Stimulated activated CD8-positive, alpha-beta memory T cell treated with anti-CD3 and anti-CD28 coated beads, Interleukin-4, amount 100 ng/mL, for 48 hours (primary cell): ENCODE data around the gene LIMS3.
"Not testable (repeated sequence)": the region's sequence is repeated elsewhere in the genome, so short reads cannot be mapped to it uniquely, and the experiment has no call there.

Experiments
- DNase-seq: peaks from one replicate; pipeline ENCODE4 v3.0.0-alpha.2; 2020

The LIMS3 gene

DNA sequence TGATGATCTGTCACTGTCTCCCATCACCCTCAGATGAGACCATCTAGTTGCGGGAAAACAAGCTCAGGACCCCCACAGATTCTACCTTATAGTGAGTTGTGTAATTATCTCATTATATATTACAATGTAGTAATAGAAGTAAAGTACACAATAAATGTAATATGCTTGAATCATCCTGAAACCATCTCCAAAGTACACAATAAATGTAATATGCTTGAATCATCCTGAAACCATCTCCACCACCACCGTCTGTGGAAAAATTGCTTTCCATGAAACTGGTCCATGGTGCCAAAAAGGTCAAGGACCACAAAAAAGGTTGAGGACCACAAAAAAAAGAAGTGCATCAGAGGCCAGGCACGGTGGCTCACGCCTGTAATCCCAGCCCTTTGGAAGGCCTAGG lies 29.3 kb downstream of the LIMS3 start:
- not testable (repeated sequence) for DNase-seq

DNA sequence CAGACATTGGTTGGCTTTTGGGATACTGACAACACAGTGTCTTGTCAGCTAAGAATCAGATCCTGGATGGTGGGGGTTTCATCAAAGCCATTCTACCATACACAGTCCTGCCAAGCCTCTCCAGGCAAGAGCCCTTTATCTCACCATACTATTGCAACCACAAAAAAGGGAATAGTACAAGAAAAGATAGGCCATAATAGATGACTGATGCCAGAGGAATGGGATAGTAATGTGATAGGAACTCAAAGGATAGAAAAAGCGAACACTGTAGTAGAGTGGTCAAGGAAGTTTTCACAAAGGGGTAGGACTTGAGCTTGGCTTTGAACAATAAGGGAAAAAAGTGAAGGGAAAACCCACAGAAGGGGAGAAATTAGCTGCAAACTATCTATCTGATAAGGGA lies 30.7 kb downstream of the LIMS3 start:
- DNase-seq = not testable (repeated sequence)

- DNase-seq = not testable (repeated sequence)
These were observed 38.0 kb downstream of the LIMS3 start for GRCh38 chr2:109936534-109936933.

DNA sequence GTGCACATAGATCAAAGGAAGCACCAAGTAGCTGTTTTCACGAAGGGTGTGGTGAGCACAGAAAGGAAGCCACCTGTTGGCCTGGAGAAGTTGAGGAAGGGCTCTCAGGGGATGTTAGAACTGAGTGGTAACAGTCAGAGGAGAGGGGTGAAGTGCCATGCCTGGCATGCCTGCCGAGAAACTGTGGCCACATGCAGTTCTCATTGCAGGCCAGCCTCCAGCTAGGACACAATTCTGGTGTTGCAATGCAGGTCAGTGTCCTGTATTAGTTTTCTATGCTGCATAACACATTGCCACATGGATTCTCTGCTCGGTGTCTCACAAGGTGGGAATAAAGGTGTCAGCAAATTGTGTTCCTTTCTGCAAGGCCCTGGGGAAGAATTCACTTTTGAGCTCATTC lies 46.9 kb downstream of the LIMS3 start:
- not testable (repeated sequence) for DNase-seq

DNA sequence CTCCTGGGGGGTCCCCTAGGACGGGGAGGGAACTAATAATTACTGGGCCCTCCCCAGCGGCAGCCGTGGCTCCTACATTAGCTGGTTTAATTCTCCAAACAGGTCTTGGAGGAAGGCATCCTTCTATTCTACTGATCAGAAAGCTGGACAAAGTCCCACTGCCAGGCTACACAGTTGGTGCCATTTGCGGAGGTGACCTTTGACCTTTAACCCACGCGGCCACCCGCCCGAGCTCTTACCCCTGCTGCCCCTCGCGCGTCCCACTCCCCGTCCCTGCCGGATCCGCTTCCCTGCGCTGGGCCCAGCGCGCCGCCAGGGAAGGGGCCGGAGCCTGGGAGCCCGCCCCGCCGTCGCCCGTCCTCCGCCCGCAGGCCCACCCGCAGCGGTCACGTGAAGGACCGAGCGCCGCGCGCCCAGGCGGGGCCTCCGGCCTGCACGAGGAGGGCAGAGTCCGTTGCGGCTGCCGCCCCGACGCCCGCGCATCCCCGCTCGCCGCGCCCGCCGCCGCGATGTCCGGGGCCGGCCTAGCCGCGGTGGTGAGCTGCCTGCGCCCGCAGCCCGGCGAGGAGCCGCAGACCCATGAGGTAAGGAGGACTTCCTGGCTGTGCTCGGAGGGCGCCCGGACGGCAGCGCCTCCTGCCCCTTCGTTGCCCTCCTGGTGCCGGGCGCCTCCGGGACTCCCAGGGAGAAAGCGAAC lies 48.9 kb downstream of the LIMS3 start:
- not testable (repeated sequence) for DNase-seq

DNA sequence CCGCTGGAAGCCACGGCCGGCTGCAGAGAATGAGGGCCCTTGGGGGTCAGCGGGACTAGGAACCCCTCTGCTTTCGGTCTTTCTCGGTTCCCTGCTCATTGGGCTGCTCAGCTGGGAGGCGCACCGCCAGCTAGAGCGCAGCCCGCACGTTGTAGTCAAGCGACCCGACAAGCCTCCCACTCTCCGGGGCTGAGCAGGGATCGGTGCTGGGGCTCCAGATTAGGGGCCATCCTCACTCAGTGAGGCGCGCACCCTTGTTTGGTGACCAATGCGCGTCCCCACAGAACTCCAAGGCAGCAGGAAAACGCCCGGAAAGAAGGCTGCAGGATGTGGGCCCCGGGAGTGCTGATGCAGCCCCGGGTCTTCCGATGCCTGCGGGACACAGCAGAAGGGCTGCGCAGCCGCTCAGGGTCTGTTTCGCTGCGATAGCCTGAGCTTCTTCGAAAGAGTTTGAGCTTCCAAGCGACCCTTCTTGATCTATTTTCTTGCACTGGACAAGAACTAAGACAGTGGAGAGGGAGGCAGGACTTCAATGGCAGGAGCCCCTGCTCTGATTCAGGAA lies 49.6 kb downstream of the LIMS3 start:
- not testable (repeated sequence) for DNase-seq

DNA sequence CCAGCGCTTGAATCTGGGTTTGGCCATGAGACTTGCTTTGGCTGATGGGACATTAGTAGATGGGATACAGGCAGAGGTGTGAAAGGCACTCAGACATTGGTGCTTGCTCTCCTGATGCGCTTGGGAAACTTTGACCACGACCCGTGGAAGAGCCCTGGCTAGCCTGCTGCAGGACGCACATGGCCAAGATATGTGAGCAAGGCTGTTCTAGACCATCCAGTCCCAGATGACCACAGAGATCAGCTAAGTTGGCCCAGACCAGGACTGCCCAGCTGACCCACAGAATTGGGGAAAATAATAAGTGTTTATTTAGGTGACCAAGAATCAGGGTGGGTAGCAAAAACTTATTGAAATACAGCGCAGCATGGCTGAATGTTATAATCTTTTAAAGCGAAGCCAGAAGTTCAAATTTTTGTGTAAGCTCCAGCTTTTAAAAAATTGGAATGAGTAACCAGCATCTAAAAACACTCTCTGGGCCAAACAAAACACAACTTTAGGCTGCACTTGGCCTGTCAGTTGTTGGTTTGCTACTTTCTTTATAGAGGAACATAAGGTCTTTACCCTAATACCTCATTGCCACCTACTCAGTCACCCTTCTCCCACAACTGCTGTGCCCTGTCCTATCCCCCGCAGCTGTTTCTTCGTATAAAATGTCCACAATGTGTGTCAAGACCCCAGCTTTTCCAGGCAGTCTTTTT lies 51.8 kb downstream of the LIMS3 start:
- not testable (repeated sequence) for DNase-seq

DNA sequence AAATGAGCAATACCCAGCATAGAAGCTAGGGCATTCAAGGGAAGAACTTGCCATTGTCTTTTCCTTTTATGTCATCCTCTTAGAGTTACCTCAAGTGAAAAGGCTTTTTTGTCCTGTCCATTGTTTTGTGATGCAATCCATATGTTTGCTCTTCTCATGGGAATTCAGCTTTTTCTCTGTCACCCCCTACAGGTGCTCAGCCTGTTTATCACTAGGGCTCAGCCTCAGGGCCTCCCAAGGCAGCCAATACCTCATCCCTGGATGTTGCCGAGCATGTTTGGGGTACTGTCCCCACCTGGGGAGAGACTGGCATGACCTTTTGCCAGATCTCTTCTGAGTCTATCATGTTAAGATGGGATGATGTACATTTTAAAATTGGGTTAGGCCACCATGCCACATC lies 65.5 kb downstream of the LIMS3 start:
- not testable (repeated sequence) for DNase-seq

DNA sequence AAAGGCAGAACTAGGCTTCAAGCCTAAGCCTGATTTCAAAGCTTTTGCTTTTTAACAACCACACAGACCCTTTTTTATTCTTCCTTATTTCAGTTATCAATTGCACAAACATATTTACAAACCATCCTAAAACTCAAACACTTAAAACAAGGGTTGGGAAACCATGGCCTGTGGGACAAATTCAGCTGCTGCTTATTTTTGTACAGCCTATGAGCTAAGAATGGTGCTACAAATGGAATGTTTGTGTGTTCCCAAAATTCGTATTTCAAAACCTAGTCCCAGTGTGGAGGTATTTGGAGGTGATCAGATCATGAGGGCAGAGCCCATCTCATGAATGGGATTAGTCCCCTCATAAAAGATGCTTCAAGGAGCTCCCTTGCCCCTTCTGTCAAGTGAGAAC lies 67.0 kb downstream of the LIMS3 start:
- not testable (repeated sequence) for DNase-seq

DNA sequence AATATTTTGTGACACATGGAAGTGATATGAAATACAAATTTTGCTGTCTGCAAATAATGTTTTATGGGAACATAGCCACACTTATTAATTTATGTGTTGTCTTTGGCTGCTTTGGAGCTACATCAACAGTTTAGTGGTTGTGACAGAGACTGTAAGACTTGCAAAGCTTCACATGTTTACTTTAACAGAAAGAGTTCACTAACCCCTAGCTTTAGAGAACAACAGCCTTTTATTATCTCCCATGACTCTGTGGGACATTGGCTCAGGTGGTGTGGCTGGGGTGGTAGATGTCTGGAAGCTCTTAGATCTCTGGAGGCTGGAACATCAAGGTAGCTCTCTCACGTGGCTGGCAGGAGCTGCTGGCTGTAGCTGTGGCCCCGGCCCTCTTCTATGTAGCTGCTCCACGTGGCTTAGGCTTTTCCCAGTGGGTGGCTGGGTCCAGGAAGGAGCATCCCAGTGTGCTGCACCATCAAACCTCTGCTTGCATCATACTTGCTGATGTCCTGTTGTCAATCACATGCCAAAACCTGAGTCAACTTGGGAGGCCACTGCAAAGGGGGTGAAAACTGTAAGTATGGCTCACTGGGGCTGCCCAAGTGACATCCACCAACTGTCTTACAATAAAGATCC lies 67.7 kb downstream of the LIMS3 start:
- DNase-seq = not testable (repeated sequence)

DNA sequence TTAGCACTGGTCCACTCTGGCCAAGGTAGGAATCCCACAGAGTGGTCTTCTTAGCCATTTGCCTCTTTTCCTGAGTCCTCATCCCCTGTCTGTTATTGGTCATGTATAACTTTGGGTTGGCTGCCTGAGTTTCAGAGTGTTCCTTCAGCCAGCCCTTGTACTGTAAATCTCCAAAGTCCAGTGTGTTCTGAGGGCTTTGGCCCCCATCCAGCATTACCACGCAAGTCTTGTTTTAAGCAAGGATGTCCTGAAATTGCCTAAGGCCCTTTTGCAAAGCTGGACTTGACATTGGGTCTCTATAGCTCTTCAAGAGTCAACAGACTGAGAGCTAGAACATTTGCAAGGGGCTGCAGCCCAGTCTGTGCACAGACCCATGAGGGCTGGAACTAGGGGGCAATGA lies 68.4 kb downstream of the LIMS3 start:
- DNase-seq = not testable (repeated sequence)

DNA sequence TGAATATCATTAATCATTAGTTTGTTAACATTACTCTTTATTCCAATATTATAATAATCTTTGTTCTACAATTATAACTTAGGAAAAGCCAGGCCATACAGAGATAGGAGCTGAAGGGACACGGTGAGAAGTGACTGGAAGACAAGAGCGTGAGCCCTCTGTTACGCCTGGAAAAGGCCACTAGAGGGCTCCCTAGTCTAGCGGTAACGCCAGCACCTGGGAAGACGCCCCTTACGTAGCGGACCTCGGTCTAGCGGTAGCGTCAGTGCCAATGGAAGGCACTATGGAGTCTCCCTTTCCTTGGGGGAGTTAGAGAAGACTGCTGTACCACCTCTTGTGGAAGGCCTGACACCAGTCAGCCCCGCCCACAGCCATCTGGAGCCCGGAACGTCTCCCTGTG lies 71.4 kb downstream of the LIMS3 start:
- not testable (repeated sequence) for DNase-seq

- not testable (repeated sequence) for DNase-seq
These were observed 73.2 kb downstream of the LIMS3 start for GRCh38 chr2:109971710-109972109.
